ENCODE data around the gene CYP4F3.
"Not testable (repeated sequence)": the region's sequence is repeated elsewhere in the genome, so short reads cannot be mapped to it uniquely, and the experiment has no call there.

The CYP4F3 gene

GRCh38 chr19:15633082-15633835, 7.4 kb upstream of the CYP4F3 start:
- DNase-seq: no peak

DNA sequence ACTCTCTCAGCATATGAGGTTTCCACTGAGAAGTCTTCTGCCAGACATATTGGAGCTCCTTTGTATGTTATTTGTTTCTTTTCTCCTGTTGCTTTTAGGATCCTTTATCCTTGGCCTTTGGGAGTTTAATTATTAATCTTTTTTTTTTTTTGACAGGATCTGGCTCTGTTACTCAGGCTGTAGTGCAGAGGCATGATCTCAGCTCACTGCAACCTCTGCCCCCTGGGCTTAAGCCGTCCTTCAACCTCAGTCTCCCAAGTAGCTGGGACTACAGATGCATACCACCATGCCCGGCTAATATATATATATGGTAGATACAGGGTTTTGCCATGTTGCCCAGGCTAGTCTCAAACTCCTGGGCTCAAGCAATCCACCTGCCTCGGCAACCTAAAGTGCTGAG, 6.6 kb upstream of the CYP4F3 start:
- DNase-seq: no peak

DNA sequence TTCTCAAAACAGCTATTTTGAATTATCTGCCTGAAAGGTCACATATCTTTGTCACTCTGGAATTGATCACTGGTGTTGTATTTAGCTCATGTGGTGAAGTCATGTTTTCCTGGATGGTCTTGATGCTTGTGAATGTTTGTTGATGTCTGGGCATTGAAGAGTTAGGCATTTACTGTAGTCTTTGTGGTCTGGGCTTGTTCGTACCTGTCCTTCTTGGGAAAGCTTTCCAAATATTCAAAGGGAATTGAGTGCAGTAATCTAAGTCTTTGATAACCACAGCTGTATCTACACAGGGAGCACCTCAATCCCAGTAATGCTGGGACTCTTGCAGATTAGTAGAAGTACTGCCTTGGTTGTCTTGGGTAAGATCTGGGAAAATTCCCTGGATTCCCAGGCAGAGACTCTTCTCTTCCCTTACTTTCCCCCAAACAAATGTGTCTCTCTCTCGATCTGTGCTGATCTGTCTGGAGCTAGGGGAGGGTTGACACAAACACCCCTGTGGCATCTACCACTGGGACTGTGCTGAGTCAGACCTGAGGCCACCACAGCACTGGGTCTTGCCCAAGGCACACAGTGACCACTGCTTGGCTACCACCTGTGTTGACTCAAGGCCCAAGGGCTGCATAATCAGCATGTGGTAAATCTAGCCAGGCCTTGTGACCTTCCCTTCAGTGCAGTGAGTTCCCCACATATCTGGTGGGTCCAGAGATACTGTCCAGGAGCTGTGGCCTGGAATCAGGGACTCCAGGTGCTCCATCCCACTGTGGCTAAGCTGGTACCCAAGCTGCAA, 5.5 kb upstream of the CYP4F3 start:
- DNase-seq: no peak

GRCh38 chr19:15636026-15636425, 4.7 kb upstream of the CYP4F3 start:
- DNase-seq: no peak

GRCh38 chr19:15639596-15639995, 1.1 kb upstream of the CYP4F3 start:
- DNase-seq: no peak

DNA sequence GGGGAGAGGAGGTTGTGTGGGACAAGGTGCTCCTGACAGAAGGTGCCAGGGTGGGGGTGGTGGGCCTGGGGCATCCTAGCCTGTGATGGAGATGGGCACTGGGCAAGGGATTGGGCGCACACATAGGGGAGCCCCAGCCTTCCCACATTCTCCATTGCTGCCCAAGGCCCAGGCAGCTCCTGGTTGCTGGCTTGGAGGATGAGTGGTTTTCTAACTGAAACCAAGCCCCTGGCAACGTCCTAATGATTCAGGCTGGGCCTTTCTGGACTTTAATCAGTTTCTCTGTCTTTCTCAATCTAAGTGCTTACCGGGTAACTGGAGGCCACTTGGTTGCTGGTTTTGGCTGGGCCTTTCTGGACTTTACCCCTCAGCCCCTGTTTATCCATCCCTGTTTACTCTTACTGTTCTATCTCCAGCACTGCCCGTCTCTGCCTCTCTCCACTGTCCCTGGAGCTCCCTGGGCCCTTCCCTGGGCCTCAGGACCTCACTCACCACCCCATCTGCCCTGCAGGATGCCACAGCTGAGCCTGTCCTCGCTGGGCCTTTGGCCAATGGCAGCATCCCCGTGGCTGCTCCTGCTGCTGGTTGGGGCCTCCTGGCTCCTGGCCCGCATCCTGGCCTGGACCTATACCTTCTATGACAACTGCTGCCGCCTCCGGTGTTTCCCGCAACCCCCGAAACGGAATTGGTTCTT, 354 bp downstream of the CYP4F3 start:
- no peak for DNase-seq

- peak; percentile 50 for DNase-seq
These were observed 1.3 kb downstream of the CYP4F3 start for GRCh38 chr19:15641901-15642491.

DNA sequence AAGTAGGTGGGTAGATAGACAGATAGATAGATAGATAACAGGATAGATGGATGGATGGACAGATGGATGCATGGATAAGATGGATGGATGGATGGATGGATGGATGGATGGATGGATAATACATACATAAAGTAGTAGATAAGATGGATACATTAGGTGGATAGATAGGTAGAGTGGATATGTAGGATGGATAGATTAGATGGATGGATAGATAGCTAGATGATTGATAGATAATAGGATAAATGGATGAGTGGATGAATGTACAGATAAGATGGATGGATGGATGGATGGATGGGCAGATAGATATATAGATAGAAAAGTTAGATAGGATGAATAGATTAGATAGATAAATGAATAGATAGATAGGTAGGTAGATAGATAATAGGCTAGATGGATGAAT, 2.1 kb downstream of the CYP4F3 start:
- DNase-seq: no peak

- no peak for DNase-seq
These were observed 2.7 kb downstream of the CYP4F3 start for GRCh38 chr19:15643387-15643786.

DNA sequence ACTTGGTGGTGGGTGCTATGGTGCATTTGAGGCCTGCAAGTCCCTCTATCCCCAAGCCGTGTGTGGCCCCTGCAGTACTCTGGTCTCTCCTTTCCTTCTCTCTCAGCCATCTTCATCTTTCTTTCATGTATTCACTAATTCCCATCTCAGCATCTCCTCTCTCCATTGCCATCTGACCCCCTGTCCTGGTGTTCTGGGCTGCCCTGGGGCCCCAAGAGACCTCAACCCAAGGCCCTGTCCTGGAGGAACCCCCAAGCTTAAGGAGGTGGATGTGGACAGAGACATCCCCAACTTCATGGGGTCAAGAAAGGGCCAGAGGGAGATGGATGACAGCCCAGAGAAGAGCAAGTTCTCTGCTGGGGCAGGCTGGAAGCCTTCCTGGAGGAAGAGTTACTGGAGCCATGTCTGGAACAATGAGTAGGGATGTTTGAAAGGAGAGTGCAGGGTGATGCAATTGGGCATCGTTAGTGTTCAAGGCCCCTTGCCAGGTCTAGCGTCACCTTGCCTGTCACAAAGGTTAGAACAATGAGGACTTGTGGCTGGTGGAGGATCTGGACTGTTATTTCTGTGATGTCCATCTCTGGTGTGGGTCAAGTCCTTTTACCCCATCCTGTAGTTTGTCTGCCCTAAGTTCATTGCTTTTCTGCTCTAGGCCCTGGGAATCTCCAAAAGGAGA, 3.5 kb downstream of the CYP4F3 start:
- no peak for DNase-seq

GRCh38 chr19:15644816-15645215, 4.1 kb downstream of the CYP4F3 start:
- no peak for DNase-seq

- no peak for DNase-seq
These were observed 8.8 kb downstream of the CYP4F3 start for GRCh38 chr19:15649526-15649925.

GRCh38 chr19:15650123-15650522, 9.4 kb downstream of the CYP4F3 start:
- not testable (repeated sequence) for DNase-seq

GRCh38 chr19:15651791-15652190, 11.1 kb downstream of the CYP4F3 start:
- no peak for DNase-seq

- DNase-seq: no peak
These were observed 12.0 kb downstream of the CYP4F3 start for GRCh38 chr19:15652559-15653278.

- DNase-seq: no peak
These were observed 15.8 kb downstream of the CYP4F3 start for GRCh38 chr19:15656467-15656866.

DNA sequence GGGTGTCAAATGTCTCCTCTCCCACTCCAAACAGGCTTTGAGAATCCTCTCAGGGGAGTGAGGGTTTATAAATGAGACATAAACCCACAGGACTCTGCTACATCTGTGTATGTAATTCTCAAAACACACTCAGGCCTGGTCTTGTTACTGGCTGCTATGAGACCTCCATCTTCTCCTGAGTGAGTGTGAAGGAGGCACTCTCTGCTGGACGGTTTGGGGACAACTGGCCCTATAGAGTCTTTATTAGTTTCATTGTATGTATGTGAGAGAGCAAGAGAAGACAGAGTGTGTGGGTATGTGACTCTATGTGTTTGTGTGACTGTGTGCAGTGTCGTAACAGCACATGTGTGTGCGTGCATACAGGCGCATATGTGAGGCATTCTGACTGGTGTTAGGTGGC, 22.6 kb downstream of the CYP4F3 start:
- DNase-seq: no peak

GRCh38 chr19:15666186-15666585, 25.5 kb downstream of the CYP4F3 start:
- no peak for DNase-seq

DNA sequence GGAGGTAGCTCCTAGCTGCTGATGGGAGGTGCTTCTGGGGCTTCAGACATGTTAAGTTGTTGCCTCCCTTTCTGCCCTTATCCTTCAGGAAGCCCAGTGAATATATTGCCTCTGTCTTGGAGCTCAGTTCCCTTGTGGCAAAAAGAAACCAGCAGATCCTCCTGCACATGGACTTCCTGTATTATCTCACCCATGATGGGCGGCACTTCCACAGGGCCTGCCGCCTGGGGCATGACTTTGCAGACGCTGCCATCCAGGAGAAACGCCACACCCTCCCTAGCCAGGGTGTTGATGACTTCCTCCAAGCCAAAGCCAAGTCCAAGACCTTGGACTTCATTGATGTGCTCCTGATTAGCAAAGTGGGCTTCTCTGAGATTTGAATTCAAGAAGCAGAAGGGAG, 26.2 kb downstream of the CYP4F3 start:
- DNase-seq: no peak

- no peak for DNase-seq
These were observed 28.7 kb downstream of the CYP4F3 start for GRCh38 chr19:15669440-15669839.

GRCh38 chr19:15669891-15670290, 29.2 kb downstream of the CYP4F3 start:
- no peak for DNase-seq

GRCh38 chr19:15671237-15671821, 30.6 kb downstream of the CYP4F3 start:
- no peak for DNase-seq

Measured in RPMI8226 (cell line).